Activated gamma-delta T cell (primary cell): Measurements from ENCODE around the gene PNPLA8.
"Not testable (repeated sequence)": the region's sequence is repeated elsewhere in the genome, so short reads cannot be mapped to it uniquely, and the experiment has no call there.

Source experiments
- DNase-seq: peaks from one replicate; lab custom pipeline; 2025; lab: John Stamatoyannopoulos, UW

Gene PNPLA8

GRCh38 chr7:108533712-108534111, 7.8 kb upstream of the PNPLA8 start:
- no peak for DNase-seq

GRCh38 chr7:108529341-108529740, 3.4 kb upstream of the PNPLA8 start:
- no peak for DNase-seq

DNA sequence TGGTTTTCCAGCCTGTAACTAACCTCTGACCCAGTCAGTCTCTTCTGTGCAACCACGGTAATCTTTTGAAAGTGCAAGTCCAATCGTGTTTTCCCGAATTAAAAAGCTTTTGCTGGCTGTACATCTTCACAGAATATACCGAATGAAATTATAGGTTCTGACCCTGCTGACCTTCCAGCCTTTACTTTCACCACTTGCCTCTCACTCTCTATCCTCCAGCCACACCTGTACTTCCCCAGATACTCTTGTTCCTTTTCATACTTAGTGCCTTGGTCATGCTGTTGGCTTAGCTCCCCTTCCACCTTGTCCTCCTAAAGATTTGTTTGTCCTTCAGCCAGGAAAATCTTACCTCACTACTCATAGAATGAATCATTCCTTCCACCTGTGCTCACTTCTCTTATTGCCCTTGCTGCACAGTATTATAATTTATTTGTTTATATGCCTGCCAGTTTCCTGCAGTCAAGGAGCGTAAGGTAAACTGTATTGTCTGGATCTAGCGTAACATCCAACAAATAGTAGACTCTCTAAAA, 2.3 kb upstream of the PNPLA8 start:
- DNase-seq = no peak

GRCh38 chr7:108526768-108527017, 758 bp upstream of the PNPLA8 start:
- no peak for DNase-seq

GRCh38 chr7:108525327-108525984, 479 bp downstream of the PNPLA8 start:
- DNase-seq = peak; percentile 71

GRCh38 chr7:108522780-108523179, 3.2 kb downstream of the PNPLA8 start:
- DNase-seq = no peak

DNA sequence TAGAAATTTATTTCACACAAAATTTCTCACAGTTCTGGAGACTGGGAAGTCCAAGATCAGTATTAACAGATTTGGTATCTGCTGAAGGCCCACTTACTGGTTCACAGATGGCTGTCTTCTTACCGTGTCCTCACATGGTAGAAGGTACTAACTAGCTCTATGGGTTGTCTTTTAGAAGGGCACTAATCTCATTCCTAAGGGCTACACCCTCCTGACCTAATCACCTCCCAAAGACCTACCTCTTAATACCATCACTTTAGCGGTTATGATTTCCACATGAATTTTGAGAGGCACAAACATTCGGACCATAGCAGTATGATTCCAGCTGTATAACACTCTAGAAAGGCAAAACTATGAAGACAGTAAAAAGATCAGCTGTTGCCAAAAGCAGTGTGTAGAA, 8.0 kb downstream of the PNPLA8 start:
- no peak for DNase-seq

GRCh38 chr7:108515630-108516029, 10.3 kb downstream of the PNPLA8 start:
- no peak for DNase-seq

DNA sequence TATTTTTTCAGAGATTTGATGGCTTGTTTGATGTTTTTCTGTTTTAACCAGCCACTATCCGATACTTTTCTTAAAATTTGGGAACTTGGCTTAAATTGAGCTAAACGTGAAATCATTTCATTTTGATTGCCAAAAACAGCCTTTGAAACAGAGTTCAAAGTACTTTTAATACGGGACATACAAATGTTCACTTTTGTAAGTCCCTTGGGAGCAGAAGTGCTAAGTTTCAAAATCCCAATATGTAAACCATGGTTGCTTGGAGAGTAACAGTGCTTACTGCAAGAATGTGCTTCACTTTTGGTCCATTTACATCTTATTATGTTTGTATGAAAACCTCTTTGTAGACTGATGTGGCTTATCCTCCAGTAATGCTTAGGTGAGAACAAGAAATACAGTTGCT, 10.9 kb downstream of the PNPLA8 start:
- no peak for DNase-seq

GRCh38 chr7:108511939-108512338, 14.0 kb downstream of the PNPLA8 start:
- no peak for DNase-seq

- not testable (repeated sequence) for DNase-seq
These were observed 21.4 kb downstream of the PNPLA8 start for GRCh38 chr7:108504576-108504975.

GRCh38 chr7:108503112-108504026, 22.6 kb downstream of the PNPLA8 start:
- no peak for DNase-seq

DNA sequence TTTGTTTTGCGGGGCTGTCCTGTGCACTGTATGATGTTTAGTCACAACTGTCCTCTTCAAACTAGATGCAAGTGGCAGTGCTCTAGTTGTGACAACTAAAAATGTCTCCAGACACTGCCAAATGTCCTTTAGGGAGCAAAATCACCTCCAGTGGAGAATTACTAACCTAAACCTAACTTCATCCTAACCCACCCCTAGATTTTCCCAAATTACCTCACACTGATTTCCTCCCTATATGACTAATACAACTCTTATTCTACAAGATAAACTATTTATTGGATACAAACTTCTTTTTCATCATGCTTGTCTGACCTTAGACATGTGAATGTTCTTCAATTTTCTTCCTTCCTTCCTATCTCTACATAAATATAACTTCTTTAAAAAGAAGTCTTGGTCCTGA, 26.4 kb downstream of the PNPLA8 start:
- DNase-seq = no peak

DNA sequence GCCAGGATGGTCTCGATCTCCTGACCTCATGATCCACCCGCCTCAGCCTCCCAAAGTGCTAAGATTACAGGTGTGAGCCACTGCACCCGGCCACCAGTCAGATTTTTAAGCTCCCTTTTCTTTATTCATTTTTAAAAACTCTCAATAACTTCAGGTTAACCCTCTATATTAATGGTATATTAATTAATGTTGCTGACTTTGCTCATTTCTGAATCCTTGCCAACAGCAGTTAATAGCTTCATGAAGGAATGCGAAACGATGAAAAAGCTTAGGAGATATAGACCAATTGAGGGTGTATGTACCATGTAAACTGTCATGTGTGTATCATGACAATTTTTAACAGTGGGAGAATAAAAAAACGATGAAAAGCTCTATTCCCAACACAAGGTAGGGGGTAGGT, 27.5 kb downstream of the PNPLA8 start:
- DNase-seq = no peak

DNA sequence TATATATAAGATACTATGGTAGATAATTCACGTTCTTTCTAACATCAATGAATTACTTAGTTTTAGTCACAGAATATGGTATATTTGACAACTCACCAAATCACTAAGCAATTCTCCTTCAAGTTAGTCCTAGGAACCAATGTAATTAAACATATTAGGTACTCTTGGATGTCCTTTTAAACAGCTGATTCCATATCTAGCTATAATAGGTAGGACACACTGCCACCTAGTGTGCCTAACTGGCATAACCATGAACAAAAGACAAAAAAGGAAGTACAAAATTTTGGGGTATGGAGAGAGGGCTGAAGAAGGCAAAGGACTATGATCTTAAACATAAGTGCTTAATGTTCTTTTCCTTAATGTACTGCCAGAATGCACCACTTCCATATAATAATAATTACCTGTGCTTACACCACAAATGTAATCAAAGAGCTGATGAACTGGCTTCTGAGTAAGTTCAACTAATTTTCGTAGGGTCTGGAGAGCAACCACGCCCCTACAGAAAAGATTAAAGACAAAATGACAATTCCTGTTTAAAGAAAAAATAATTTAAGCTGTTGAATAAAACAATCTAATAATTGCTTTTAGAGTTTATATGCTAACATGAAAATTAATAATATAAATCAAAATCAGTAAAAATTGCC, 28.7 kb downstream of the PNPLA8 start:
- DNase-seq = no peak

- no peak for DNase-seq
These were observed 33.2 kb downstream of the PNPLA8 start for GRCh38 chr7:108492742-108493141.

- DNase-seq = no peak
These were observed 37.0 kb downstream of the PNPLA8 start for GRCh38 chr7:108488768-108489538.

DNA sequence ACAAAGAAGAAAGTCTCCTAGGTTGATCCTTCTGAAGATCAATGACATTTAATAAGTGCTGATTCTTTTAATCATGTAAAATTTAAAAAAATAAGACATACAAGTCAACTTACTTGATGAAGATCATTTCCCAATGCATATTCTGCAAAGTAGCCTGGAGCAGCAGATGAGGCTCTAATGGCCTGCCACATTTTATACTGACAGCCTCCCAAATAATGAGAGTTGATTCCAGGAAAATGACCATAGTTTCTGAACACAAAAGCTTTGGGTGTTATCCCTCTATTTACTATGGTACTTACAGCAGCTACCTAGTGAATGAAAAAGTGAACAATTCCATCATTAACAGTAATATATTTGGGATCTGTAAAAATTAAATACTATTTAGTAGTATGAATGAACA, 38.3 kb downstream of the PNPLA8 start:
- DNase-seq = no peak

DNA sequence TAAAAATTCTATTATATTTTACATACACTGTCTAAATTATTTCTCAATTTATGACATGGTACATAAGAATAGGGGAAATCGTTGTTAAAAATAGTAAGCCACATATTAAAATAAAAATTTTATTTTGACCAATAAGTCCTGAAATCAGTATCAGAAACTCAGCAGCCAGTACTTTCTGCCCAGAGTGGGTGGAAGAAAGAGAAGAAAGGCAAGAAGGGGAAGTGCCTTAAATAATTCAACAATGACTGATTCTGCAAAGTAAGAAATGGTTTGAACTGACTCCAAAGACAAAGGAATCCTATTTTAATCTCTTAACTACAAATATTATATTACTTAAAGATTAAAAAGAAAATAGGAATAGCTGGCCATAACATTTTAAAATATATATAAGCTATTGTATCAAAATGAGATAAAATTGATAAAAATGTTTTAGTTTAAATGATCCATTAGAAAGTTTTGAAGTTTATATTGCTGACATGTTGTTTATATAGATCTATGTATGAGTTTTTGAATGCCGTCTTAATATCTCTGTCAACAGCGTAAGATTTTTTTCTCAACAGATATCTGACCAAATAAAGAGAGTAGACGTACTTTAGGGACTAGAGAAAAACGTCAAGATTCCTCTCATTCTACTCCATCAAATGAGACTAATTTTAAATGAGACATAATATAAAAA, 39.5 kb downstream of the PNPLA8 start:
- DNase-seq = no peak

DNA sequence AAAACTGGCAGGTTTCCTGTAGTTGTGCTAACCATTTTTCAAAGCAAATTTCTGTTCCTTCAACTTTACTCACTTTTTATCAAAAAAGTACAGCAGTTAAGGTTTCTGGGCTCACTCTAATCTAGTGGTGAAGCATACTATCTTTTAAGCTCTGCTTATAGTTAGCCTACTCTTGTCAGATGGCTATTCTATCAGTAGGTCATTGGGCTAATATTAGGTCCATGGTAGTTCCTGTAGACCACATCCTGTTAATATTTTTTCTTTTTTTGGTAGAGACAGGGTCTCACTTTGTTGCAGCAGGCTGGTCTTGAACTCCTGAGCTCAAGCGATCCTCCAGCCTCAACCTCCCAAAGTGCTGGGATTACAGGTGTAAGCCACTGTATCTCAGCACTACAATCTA, 41.8 kb downstream of the PNPLA8 start:
- DNase-seq = no peak

DNA sequence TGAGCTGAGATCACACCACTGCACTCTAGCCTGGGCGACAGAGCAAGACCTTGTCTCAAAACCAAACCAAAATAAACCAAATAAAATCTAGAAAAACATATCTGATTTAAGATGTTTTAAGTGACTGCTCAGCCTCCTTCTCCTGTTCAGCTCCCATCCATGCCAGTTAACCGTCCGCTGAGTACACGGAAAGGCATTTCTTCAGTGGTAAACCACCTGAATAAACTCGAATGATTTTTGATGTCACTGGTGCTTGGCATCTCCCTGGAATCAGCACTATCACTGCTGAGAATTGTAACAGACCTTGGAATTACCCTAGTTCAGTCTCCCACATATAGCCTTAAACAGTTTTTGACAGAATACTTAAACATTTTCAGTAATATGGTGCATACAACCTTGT, 45.6 kb downstream of the PNPLA8 start:
- DNase-seq = no peak

DNA sequence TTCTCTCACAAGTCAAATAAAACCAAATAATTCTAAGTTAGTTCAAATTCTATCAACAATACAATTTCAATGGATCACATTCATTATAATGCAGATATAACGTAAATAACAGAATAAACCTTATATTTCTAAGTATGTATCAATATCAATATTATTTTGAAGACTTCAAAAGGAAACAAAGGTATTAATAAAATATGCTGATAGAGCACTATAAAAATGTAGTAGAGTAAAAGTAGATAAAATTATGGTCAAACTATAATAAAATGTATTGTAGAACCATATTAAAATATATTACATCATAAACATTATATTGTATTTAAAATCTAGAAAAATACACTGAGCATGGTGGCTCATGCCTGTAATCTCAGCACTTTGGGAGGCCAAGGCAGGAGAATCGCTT, 46.2 kb downstream of the PNPLA8 start:
- no peak for DNase-seq
